Keratinocyte (primary cell): ENCODE data around the gene EFCAB12. TPM values are rescaled to one million over a fixed set of nuclear protein-coding genes. Genes with fewer than 3 reads are reported as not detected.

Source experiments
- DNase-seq: peaks from one replicate; pipeline ENCODE4 v3.0.0-alpha.2; 2011; ENCODE audit warnings: low read depth, missing footprints, low spot score
- FAIRE-seq: peaks from 2 replicates; lab custom pipeline; 2011; peaks lifted over from hg19 to GRCh38; lab: Jason Lieb, UNC
- H2AFZ ChIP-seq: 2 replicates; pipeline ENCODE4 v1.6.0; 2012; ENCODE audit warnings: low read length, control low read depth, inconsistent platforms; ENCODE audit not compliant: control insufficient read depth
- H3K27ac ChIP-seq: 2 replicates; pipeline ENCODE4 v1.5.1; 2011; ENCODE audit warnings: low read length; ENCODE audit not compliant: control insufficient read depth, insufficient read depth
- H3K27me3 ChIP-seq: 3 replicates; pipeline ENCODE4 v1.6.0; 2011; ENCODE audit warnings: low read length; ENCODE audit not compliant: control insufficient read depth, insufficient read depth; ENCODE audit errors: extremely low read depth
- H3K36me3 ChIP-seq, 2 experiments: 2 replicates in 1 of 2; 3 replicates in 1 of 2; pipeline ENCODE4 v1.5.1; 2011; ENCODE audit warnings: low read length in 2 of 2, mild to moderate bottlenecking in 1 of 2; ENCODE audit not compliant: control insufficient read depth in 2 of 2, insufficient read depth in 2 of 2; ENCODE audit errors: extremely low read depth in 1 of 2
- H3K4me1 ChIP-seq: 3 replicates; pipeline ENCODE4 v1.5.1; 2011; ENCODE audit warnings: low read length; ENCODE audit not compliant: control insufficient read depth, insufficient read depth; ENCODE audit errors: extremely low read depth
- H3K4me2 ChIP-seq: 3 replicates; pipeline ENCODE4 v1.6.0; 2011; ENCODE audit warnings: low read depth, low read length; ENCODE audit not compliant: control insufficient read depth, insufficient read depth; ENCODE audit errors: extremely low read depth
- H3K4me3 ChIP-seq, 3 experiments: fragments of 200-600 bp in 1 of 3; sonication (generic) in 1 of 3; 2 replicates in 2 of 3; 3 replicates in 1 of 3; pipeline ENCODE4 v1.5.1; 2011 to 2016; ENCODE audit warnings: low read length in 3 of 3, mild to moderate bottlenecking in 3 of 3, control low read depth in 2 of 3, inconsistent platforms in 1 of 3, low read depth in 1 of 3, mixed read lengths in 1 of 3, mixed run types in 1 of 3, moderate library complexity in 1 of 3; ENCODE audit not compliant: control insufficient read depth in 2 of 3, insufficient read depth in 2 of 3; ENCODE audit errors: extremely low read depth in 1 of 3
- H3K79me2 ChIP-seq: 2 replicates; pipeline ENCODE4 v1.6.0; 2012; ENCODE audit warnings: low read length; ENCODE audit not compliant: control insufficient read depth, insufficient read depth
- H3K9ac ChIP-seq: 3 replicates; pipeline ENCODE4 v1.6.0; 2011; ENCODE audit warnings: low read length; ENCODE audit not compliant: control insufficient read depth, insufficient read depth; ENCODE audit errors: extremely low read depth
- H3K9me1 ChIP-seq: 3 replicates; pipeline ENCODE4 v1.6.0; 2011; ENCODE audit warnings: low read length; ENCODE audit not compliant: control insufficient read depth, insufficient read depth; ENCODE audit errors: extremely low read depth
- H3K9me3 ChIP-seq: 2 replicates; pipeline ENCODE4 v1.5.1; 2012; ENCODE audit warnings: low read depth, low read length; ENCODE audit not compliant: control insufficient read depth
- H4K20me1 ChIP-seq: 3 replicates; pipeline ENCODE4 v1.6.0; 2011; ENCODE audit warnings: low read length; ENCODE audit not compliant: control insufficient read depth, insufficient read depth; ENCODE audit errors: extremely low read depth
- CTCF ChIP-seq, 3 experiments: IDR thresholded peaks in 1 of 3; conservative IDR thresholded peaks in 1 of 3; optimal IDR thresholded peaks in 1 of 3; 2 replicates in 2 of 3; 3 replicates in 1 of 3; pipeline versions ENCODE3 to v1.5.1; 2011; ENCODE audit warnings: low read length in 3 of 3, mild to moderate bottlenecking in 3 of 3, moderate library complexity in 2 of 3, control low read depth in 1 of 3, inconsistent platforms in 1 of 3; ENCODE audit not compliant: insufficient read depth in 2 of 3; ENCODE audit errors: extremely low read depth in 1 of 3
- EZH2 ChIP-seq: IDR thresholded peaks from one replicate; pipeline ENCODE4 v1.6.1; 2012; ENCODE audit warnings: inconsistent platforms, mild to moderate bottlenecking, low read length, moderate library complexity
- dilution Hi-C: fragments of 300-500 bp; cut with MboI; formaldehyde crosslinking; loops from one replicate; pipeline ENCODE4 v1.7.0; 2020; ENCODE audit warnings: low sequenced_read_pairs; ENCODE audit not compliant: extremely low pct_ligation_motif_present
- polyA plus RNA-seq, 5 experiments: library from polyadenylated mRNA; depleted of rRNA in 3 of 5; stranded (reverse) in 3 of 5; stranded (forward) in 1 of 5; unstranded in 1 of 5; fragments of >200 nt; gene quantifications; 1 replicate in 1 of 5; 2 replicates in 3 of 5; 3 replicates in 1 of 5; pipeline versions ENCODE4 v1.2.1 to v1.2.3, GENCODE V29; 2011 to 2012; ENCODE audit warnings: missing spikeins in 2 of 5, low read depth in 1 of 5, low replicate concordance in 1 of 5

The EFCAB12 gene
- polyA plus RNA-seq, 1 donor (not counting 4 experiments of a cell fraction or from before 2014, with no cell fraction given), result 0.34 TPM

GRCh38 chr3:129446926-129447325, 18.5 kb upstream of the EFCAB12 start:
- dilution Hi-C loops, result no loop called here
- Histone ChIP-seq H3K36me3 (no peaks in the 10 kb centered on the region), H3K9me1 (no peaks in the 10 kb centered on the region), H3K27me3 (no peaks in the 10 kb centered on the region), H3K4me1 (peaks cover 8% of the 10 kb centered on the region), H3K9me3 (no peaks in the 10 kb centered on the region), H3K79me2 (no peaks in the 10 kb centered on the region), H4K20me1 (no peaks in the 10 kb centered on the region), H3K4me2 (no peak overlapping the region), H3K9ac (no peak overlapping the region), H3K27ac (no peak overlapping the region), H2AFZ (no peak overlapping the region), H3K4me3 (no peak overlapping the region)
- TF ChIP-seq CTCF (optimal IDR thresholded peaks at IDR 0.05 in 1 of 3, IDR thresholded peaks at IDR 0.05 in 1 of 3, conservative IDR thresholded peaks at IDR 0.05 in 1 of 3; ENCODE audit: extremely low read depth in 1 of 3, insufficient read depth in 2 of 3, low read length in 3 of 3) (no peak), EZH2 (no peak)
- DNase-seq (no peak), FAIRE-seq (no peak)

GRCh38 chr3:129445471-129445870, 17.0 kb upstream of the EFCAB12 start:
- FAIRE-seq (no peak), DNase-seq (no peak)
- H4K20me1 ChIP-seq, result no peaks in the 10 kb centered on the region
- no peaks in the 10 kb centered on the region for H3K27me3 ChIP-seq
- H3K9ac ChIP-seq, result no peak overlapping the region
- peaks cover 15% of the 10 kb centered on the region for H3K4me1 ChIP-seq
- no peaks in the 10 kb centered on the region for H3K9me1 ChIP-seq
- no peak overlapping the region for H3K4me2 ChIP-seq
- H3K9me3 ChIP-seq, result no peaks in the 10 kb centered on the region
- no peaks in the 10 kb centered on the region for H3K36me3 ChIP-seq
- dilution Hi-C loops, result no loop called here
- H2AFZ ChIP-seq, result no peak overlapping the region
- no peak overlapping the region for H3K4me3 ChIP-seq
- no peak for TF ChIP-seq EZH2
- TF ChIP-seq CTCF (optimal IDR thresholded peaks at IDR 0.05 in 1 of 3, IDR thresholded peaks at IDR 0.05 in 1 of 3, conservative IDR thresholded peaks at IDR 0.05 in 1 of 3; ENCODE audit: extremely low read depth in 1 of 3, insufficient read depth in 2 of 3, low read length in 3 of 3), result no peak
- H3K27ac ChIP-seq, result no peak overlapping the region
- no peaks in the 10 kb centered on the region for H3K79me2 ChIP-seq
